ENCODE data around the gene RANBP3.
"Not testable (repeated sequence)": the region's sequence is repeated elsewhere in the genome, so short reads cannot be mapped to it uniquely, and the experiment has no call there.

Gene RANBP3

GRCh38 chr19:5896365-5897076 lies 81.4 kb downstream of the RANBP3 start:
- DNase-seq, result no peak

GRCh38 chr19:5895890-5896289 lies 82.0 kb downstream of the RANBP3 start:
- no peak for DNase-seq

- no peak for DNase-seq
Observed at GRCh38 chr19:5895409-5895808, 82.5 kb downstream of the RANBP3 start.

- no peak for DNase-seq
Observed at GRCh38 chr19:5894704-5895349, 83.1 kb downstream of the RANBP3 start.

- DNase-seq, result no peak
Observed at GRCh38 chr19:5893907-5894703, 83.8 kb downstream of the RANBP3 start.

GRCh38 chr19:5893296-5893903 lies 84.5 kb downstream of the RANBP3 start:
- no peak for DNase-seq

GRCh38 chr19:5892772-5893275 lies 85.1 kb downstream of the RANBP3 start:
- DNase-seq, result no peak

- no peak for DNase-seq
Observed at GRCh38 chr19:5891938-5892771, 85.8 kb downstream of the RANBP3 start.

GRCh38 chr19:5891572-5891937 lies 86.4 kb downstream of the RANBP3 start:
- DNase-seq, result no peak

- DNase-seq, result no peak
Observed at GRCh38 chr19:5890099-5890498, 87.8 kb downstream of the RANBP3 start.

GRCh38 chr19:5889288-5889971 lies 88.5 kb downstream of the RANBP3 start:
- no peak for DNase-seq

GRCh38 chr19:5884065-5884811 lies 93.7 kb downstream of the RANBP3 start:
- DNase-seq, result not testable (repeated sequence)

GRCh38 chr19:5883157-5883873 lies 94.6 kb downstream of the RANBP3 start:
- not testable (repeated sequence) for DNase-seq

- no peak for DNase-seq
Observed at GRCh38 chr19:5882421-5882968, 95.4 kb downstream of the RANBP3 start.

- no peak for DNase-seq
Observed at GRCh38 chr19:5881543-5882299, 96.2 kb downstream of the RANBP3 start.

GRCh38 chr19:5880604-5881078 lies 97.3 kb downstream of the RANBP3 start:
- no peak for DNase-seq

- no peak for DNase-seq
Observed at GRCh38 chr19:5880196-5880595, 97.7 kb downstream of the RANBP3 start.

GRCh38 chr19:5877882-5878281 lies 100.1 kb downstream of the RANBP3 start:
- no peak for DNase-seq

GRCh38 chr19:5877427-5877826 lies 100.5 kb downstream of the RANBP3 start:
- DNase-seq, result no peak
